ENCODE data around the gene HOXD3. TPM values are rescaled to one million over a fixed set of nuclear protein-coding genes. Genes with fewer than 3 reads are reported as not detected.

The HOXD3 gene
- total and polyA plus RNA-seq, 2 donors (not counting 1 experiment from before 2014, with no cell fraction given): not detected

DNA sequence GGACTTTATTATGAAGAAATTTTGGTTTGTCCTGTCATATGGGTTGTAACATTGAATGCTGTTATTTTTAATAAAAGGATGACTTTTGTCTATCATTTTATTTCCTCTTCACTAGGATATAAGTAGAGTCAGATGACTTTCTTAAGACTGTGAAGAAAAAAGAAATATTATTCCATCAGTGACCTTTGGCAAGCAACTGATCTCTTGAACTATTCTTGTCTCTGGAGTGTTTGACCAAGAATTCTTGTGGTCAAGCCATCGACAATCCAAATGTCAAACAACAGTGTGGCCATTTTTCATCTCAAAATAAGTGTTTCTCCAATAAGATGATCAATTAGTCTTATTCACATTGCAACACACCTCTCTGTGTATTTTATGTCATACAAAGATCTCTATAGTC lies 56.3 kb downstream of the HOXD3 start:
- no peak overlapping the region for H3K9ac ChIP-seq (ENCODE audit: insufficient read depth, low read length)
- H3K4me3 ChIP-seq (replicated peaks in 1 of 4; ENCODE audit: control extremely low read depth in 1 of 4, insufficient read depth in 1 of 4, low read depth in 3 of 4, low read length in 4 of 4): no peak overlapping the region
- H3K4me2 ChIP-seq (ENCODE audit: extremely low read depth, insufficient read depth, low read length): no peak overlapping the region
- no peaks in the 10 kb centered on the region for H3K9me3 ChIP-seq (ENCODE audit: control insufficient read depth, insufficient read depth, low read depth, low read length)
- no peaks in the 10 kb centered on the region for H3K79me2 ChIP-seq (ENCODE audit: control insufficient read depth, insufficient read depth, low read length)
- TF ChIP-seq CTCF (conservative IDR thresholded peaks at IDR 0.05 in 1 of 2, IDR thresholded peaks at IDR 0.05 in 1 of 2; ENCODE audit: low read depth in 1 of 2, low read length in 2 of 2) (no peak), EZH2 (IDR thresholded peaks at IDR 0.05; ENCODE audit: low read length, missing control alignments) (no peak)
- no peak overlapping the region for H3K27ac ChIP-seq (ENCODE audit: insufficient read depth, low read length)
- DNase-seq (ENCODE audit: low read depth in 2 of 2): no peak
- no peaks in the 10 kb centered on the region for H3K27me3 ChIP-seq (ENCODE audit: control insufficient read depth, insufficient read depth, low read length)
- H4K20me1 ChIP-seq (ENCODE audit: control insufficient read depth, extremely low read depth, insufficient read depth, low read length): no peaks in the 10 kb centered on the region
- H3K4me1 ChIP-seq (ENCODE audit: control insufficient read depth, extremely low read depth, insufficient read depth, low read length): no peaks in the 10 kb centered on the region
- H3K36me3 ChIP-seq (ENCODE audit: control insufficient read depth, insufficient read depth, low read length): no peaks in the 10 kb centered on the region
- no peak overlapping the region for H2AFZ ChIP-seq (ENCODE audit: low read length)

Other genes starting within 250 kb of the HOXD3 start
- gene LNPK, start 155.0 kb upstream of the HOXD3 start, total RNA-seq: 30.6 and 38.1 TPM in 2 replicates
- gene LNPK, start 155.0 kb upstream of the HOXD3 start, polyA plus RNA-seq: 31.8 and 38.4 TPM in 2 replicates
- not detected in 2 replicates for gene EVX2, start 73.3 kb upstream of the HOXD3 start, total RNA-seq
- gene EVX2, start 73.3 kb upstream of the HOXD3 start, polyA plus RNA-seq: not detected in 2 replicates
- not detected in 2 replicates for gene HOXD13, start 64.6 kb upstream of the HOXD3 start, total RNA-seq
- not detected in 2 replicates for gene HOXD13, start 64.6 kb upstream of the HOXD3 start, polyA plus RNA-seq
- gene HOXD12, start 57.5 kb upstream of the HOXD3 start, total RNA-seq: not detected in 2 replicates
- gene HOXD12, start 57.5 kb upstream of the HOXD3 start, polyA plus RNA-seq: not detected in 2 replicates
- not detected in 2 replicates for gene HOXD11, start 50.0 kb upstream of the HOXD3 start, total RNA-seq
- gene HOXD11, start 50.0 kb upstream of the HOXD3 start, polyA plus RNA-seq: not detected in 2 replicates
- not detected in 2 replicates for gene HOXD10, start 40.5 kb upstream of the HOXD3 start, total RNA-seq
- gene HOXD10, start 40.5 kb upstream of the HOXD3 start, polyA plus RNA-seq: not detected in 2 replicates
- gene HOXD9, start 34.6 kb upstream of the HOXD3 start, total RNA-seq: not detected in 2 replicates
- not detected in 2 replicates for gene HOXD9, start 34.6 kb upstream of the HOXD3 start, polyA plus RNA-seq
- gene HOXD8, start 27.6 kb upstream of the HOXD3 start, total RNA-seq: not detected in 2 replicates
- 0.05 TPM in 1 of 2 replicates, not detected in the other for gene HOXD8, start 27.6 kb upstream of the HOXD3 start, polyA plus RNA-seq
- gene HOXD4, start 5.8 kb upstream of the HOXD3 start, total RNA-seq: not detected in 2 replicates
- not detected in 2 replicates for gene HOXD4, start 5.8 kb upstream of the HOXD3 start, polyA plus RNA-seq
- not detected in 2 replicates for gene HOXD1, start 31.4 kb downstream of the HOXD3 start, total RNA-seq
- gene HOXD1, start 31.4 kb downstream of the HOXD3 start, polyA plus RNA-seq: not detected in 2 replicates
- 20.8 and 29.6 TPM in 2 replicates for gene MTX2, start 112.1 kb downstream of the HOXD3 start, total RNA-seq
- gene MTX2, start 112.1 kb downstream of the HOXD3 start, polyA plus RNA-seq: 44.7 and 46.9 TPM in 2 replicates

All from fibroblast of lung (primary cell).